ENCODE results near the gene VKORC1.

GRCh38 chr16:31113121-31114120, 18.8 kb upstream of the VKORC1 start:
- TF ChIP-seq SIN3A (IDR thresholded peaks at IDR 0.05; ENCODE audit: borderline replicate concordance, insufficient read depth, low read length) (no peak), POLR2AphosphoS5 (IDR thresholded peaks at IDR 0.05; ENCODE audit: low read depth, low read length) (no peak; the same call in 1 of the 2 replicates), REST (IDR thresholded peaks at IDR 0.05; ENCODE audit: insufficient read depth in 1 of 2, low read depth in 2 of 2, low read length in 2 of 2) (no peak), TAF1 (IDR thresholded peaks at IDR 0.05; ENCODE audit: borderline replicate concordance, insufficient read depth, low read length) (no peak), FOXP2 (optimal IDR thresholded peaks at IDR 0.05; ENCODE audit: borderline replicate concordance, extremely low read depth, extremely low read length, insufficient read depth) (no peak)
